Brain microvascular endothelial cell (primary cell): Measurements from ENCODE around the gene RSAD2.

Experiments used
- DNase-seq: peaks from one replicate; pipeline ENCODE4 v3.0.0-alpha.2; 2020
- H3K27ac ChIP-seq: fragments of 250-450 bp; sonication (Bioruptor Pico); 2 replicates; pipeline ENCODE4 v1.5.1; 2020; ENCODE audit warnings: mild to moderate bottlenecking, moderate library complexity
- H3K27me3 ChIP-seq: fragments of 250-450 bp; sonication (Bioruptor Pico); replicated peaks from 2 replicates; pipeline ENCODE4 v1.5.1; 2020; ENCODE audit warnings: mild to moderate bottlenecking
- H3K36me3 ChIP-seq: fragments of 250-450 bp; sonication (Bioruptor Pico); replicated peaks from 2 replicates; pipeline ENCODE4 v1.5.1; 2020; ENCODE audit warnings: mild to moderate bottlenecking
- H3K4me3 ChIP-seq: 2 replicates; pipeline ENCODE4 v1.5.1; 2011; ENCODE audit warnings: low read depth, mild to moderate bottlenecking, control low read depth, low read length, moderate library complexity
- in situ Hi-C: cut with HindIII; loops from 2 replicates; pipeline ENCODE4 v1.10.0; 2017; ENCODE audit warnings: low sequenced_read_pairs, low pct_ligation_motif_present
- TF ChIP-seq, protein P1 (sequence below): IDR thresholded peaks from 2 replicates; pipeline ENCODE4 v1.5.1; 2011; ENCODE audit warnings: low read depth, mild to moderate bottlenecking, moderate library complexity, low read length, control low read depth, inconsistent platforms; ENCODE audit errors: missing control alignments

RSAD2 gene

DNA sequence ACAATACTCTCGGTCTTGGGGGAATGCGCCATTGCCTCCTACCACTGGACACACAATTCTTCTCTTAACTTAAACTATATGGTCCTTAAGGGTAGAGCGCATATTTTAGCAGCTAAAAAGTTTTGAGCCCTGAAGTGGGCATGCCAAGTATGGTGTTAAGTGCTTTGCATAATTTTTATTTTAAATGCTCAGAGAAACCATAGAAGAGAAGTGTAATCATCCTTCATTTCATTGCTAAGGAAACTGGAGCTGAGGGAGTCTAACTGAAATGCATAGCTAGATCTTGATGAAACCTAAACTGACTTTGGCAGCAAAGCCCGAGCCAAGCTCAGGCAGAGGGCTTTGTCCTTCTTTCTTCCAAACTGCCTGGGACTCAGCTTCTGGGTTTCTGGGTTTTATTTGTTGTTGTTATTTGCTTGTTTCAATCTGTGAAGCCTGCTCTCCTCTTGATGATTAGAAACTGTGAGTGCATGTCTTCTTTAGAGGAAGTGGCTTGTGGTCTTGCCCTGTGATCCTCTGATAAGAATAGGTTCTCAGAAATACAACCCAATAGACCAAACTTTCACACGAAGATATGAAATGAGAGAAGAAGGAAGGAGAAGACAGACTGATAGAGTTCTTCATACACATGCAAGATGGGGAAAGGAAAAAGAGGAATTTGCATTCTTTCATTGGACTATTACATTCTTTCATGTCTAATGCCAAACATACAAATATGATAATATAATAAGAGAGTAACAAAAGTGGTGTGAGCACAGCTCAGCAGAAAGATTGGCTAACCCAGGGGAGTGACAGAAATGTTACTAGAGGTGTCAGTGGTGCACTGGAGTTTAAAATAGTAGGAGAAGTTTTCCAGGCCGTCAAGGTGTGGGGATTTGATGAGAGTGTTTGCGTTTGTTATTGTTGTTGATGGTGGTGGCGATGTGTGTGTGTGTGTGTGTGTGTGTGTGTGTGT, 32.1 kb downstream of the RSAD2 start:
- Histone ChIP-seq H3K36me3 (no peaks in the 10 kb centered on the region), H3K4me3 (no peak overlapping the region), H3K27me3 (no peaks in the 10 kb centered on the region), H3K27ac (no peak overlapping the region)
- in situ Hi-C loops: no loop called here
- DNase-seq: peak; percentile 20
- TF ChIP-seq, protein P1, sequence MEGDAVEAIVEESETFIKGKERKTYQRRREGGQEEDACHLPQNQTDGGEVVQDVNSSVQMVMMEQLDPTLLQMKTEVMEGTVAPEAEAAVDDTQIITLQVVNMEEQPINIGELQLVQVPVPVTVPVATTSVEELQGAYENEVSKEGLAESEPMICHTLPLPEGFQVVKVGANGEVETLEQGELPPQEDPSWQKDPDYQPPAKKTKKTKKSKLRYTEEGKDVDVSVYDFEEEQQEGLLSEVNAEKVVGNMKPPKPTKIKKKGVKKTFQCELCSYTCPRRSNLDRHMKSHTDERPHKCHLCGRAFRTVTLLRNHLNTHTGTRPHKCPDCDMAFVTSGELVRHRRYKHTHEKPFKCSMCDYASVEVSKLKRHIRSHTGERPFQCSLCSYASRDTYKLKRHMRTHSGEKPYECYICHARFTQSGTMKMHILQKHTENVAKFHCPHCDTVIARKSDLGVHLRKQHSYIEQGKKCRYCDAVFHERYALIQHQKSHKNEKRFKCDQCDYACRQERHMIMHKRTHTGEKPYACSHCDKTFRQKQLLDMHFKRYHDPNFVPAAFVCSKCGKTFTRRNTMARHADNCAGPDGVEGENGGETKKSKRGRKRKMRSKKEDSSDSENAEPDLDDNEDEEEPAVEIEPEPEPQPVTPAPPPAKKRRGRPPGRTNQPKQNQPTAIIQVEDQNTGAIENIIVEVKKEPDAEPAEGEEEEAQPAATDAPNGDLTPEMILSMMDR: no peak

DNA sequence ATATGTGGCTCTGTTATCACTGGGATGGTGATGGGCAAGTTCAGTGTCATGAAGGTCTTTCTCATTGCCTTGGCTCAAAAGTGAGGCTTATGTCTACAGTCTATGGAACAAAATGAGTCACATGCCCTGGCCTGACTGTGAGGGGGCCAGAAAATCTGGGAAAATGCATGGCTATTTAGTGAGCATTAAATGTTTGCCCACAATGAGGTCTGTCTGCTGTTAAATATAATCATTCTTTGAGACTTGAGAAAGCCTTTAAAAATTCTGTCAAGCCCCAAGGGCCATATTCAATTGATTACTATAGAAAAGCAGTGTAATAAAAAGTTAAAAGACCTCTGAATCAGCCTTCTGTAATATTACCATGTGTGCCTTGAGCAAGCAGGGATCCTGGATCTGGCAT, 34.1 kb downstream of the RSAD2 start:
- DNase-seq: no peak
- Histone ChIP-seq H3K4me3 (no peak overlapping the region), H3K36me3 (no peaks in the 10 kb centered on the region), H3K27ac (no peak overlapping the region), H3K27me3 (no peaks in the 10 kb centered on the region)
- in situ Hi-C loops: no loop called here
- TF ChIP-seq, protein P1: no peak

DNA sequence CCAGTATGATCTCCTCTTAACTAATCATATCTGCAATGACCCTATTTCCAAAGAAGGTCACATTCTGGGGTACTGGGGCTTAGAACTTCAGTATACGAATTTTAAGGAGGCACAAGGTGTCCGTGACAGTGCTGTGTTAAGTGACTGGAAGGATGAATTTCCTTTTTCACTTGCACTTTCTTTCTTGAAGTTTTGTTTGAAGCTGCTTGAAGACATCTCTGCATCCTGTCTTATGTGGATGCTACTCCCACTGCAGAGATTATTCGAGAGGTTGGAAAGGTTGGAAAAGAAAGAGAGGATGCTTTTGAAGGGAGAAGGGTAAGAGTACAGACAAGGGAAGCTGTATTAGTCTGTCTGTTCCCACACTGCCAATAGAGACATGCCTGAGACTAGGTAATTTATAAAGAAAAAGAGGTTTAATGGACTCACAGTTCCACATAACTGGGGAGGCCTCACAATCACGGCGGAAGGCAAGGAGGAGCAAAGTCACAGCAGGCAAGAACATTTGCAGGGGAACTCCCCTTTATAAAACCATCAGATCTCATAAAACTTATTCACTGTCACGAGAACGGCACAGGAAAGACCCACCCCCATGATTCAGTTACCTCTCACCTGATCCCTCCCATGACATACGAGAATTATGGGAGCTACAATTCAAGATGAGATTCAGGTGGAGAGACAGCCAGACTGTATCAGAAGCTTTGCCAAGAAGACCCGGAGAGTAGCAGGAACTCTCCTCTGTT, 36.0 kb downstream of the RSAD2 start:
- TF ChIP-seq, protein P1: no peak
- H3K4me3 ChIP-seq: no peak overlapping the region
- no peak overlapping the region for H3K27ac ChIP-seq
- no peaks in the 10 kb centered on the region for H3K27me3 ChIP-seq
- no peak for DNase-seq
- H3K36me3 ChIP-seq: no peaks in the 10 kb centered on the region
- in situ Hi-C loops: no loop called here

DNA sequence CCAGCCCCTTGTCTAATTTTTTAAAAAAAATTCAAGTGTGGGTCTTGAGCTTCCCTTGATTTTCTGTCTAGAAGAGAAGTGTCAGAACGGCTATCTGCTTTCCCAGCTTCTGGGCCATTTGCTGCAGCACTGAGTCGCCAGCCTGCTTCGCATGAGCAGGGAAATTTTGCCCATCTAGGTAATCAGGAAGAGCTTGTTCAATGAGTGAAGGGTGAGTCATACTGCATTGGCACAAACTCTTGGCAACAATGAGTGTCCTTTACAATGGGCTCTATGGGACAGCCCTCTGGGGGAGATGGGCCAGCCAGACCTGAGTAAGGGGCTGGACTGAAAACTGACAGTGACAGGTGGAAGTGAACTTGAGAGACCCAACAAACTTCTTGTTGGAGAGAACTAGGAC, 37.3 kb downstream of the RSAD2 start:
- Histone ChIP-seq H3K36me3 (no peaks in the 10 kb centered on the region), H3K27me3 (no peaks in the 10 kb centered on the region), H3K27ac (no peak overlapping the region), H3K4me3 (no peak overlapping the region)
- in situ Hi-C loops: no loop called here
- TF ChIP-seq, protein P1: no peak
- DNase-seq: no peak

DNA sequence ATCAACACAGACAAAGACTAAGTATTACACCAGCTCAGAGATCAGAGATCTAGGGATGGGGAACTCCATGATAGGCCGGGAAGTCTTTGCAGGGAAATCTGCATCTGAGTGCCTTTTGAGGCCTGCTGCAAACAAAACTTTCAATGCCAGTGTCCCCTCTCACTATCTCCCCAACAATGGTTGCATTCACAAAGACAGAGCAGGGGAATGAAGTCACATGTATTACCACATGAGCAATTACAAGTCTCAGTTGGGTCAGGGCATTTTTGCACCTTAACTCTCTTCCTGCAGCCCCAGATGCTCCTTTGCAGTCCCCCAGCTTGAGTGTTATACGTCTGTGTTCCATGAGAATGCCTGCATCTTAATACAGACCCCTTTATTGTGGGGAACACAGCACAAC, 37.8 kb downstream of the RSAD2 start:
- Histone ChIP-seq H3K36me3 (no peaks in the 10 kb centered on the region), H3K4me3 (no peak overlapping the region), H3K27ac (no peak overlapping the region), H3K27me3 (no peaks in the 10 kb centered on the region)
- in situ Hi-C loops: no loop called here
- TF ChIP-seq, protein P1: no peak
- no peak for DNase-seq
